WI38 (cell line): Measurements from ENCODE around the gene FLII.
"Not testable (repeated sequence)": the region's sequence is repeated elsewhere in the genome, so short reads cannot be mapped to it uniquely, and the experiment has no call there.

Experiments
- H3K4me3 ChIP-seq: 2 replicates; pipeline ENCODE4 v1.5.1; 2011; ENCODE audit warnings: low read depth, mild to moderate bottlenecking, control low read depth, low read length
- TF ChIP-seq, protein P1 (sequence below): IDR thresholded peaks from 2 replicates; pipeline ENCODE4 v1.5.1; 2012; ENCODE audit warnings: low read depth, mild to moderate bottlenecking, control low read depth, low read length

FLII gene

DNA sequence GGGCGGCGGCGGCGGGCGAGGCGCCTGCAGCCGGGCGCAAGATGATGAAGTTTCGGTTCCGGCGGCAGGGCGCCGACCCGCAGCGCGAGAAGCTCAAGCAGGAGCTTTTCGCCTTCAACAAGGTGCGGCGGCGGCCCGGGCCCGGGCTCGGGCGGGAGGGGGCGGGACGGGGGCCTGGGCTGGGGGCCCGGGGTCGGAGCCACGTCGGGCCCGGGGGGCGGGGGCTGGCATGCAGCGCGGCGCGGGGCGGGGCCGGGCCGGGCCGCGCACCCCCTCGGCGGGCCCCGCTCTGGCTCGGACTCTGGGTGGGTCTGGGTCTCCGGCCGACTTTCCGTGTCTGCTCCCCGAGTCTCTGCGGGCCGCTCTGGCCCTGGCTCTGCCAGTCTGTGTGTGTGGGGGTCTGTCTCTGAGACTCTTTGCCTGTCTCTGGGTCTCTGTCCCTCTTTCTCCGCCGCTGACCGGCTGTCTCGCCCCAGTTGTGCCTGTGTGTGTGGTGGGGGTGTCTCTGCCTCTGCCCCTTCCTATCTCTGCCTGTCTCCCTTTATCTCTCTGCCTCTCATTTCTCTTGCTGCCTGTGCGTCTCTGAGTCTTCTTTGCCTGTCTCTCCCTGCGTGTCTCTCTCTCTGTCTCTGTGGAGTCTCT is 32.8 kb downstream of the FLII start:
- TF ChIP-seq, protein P1, sequence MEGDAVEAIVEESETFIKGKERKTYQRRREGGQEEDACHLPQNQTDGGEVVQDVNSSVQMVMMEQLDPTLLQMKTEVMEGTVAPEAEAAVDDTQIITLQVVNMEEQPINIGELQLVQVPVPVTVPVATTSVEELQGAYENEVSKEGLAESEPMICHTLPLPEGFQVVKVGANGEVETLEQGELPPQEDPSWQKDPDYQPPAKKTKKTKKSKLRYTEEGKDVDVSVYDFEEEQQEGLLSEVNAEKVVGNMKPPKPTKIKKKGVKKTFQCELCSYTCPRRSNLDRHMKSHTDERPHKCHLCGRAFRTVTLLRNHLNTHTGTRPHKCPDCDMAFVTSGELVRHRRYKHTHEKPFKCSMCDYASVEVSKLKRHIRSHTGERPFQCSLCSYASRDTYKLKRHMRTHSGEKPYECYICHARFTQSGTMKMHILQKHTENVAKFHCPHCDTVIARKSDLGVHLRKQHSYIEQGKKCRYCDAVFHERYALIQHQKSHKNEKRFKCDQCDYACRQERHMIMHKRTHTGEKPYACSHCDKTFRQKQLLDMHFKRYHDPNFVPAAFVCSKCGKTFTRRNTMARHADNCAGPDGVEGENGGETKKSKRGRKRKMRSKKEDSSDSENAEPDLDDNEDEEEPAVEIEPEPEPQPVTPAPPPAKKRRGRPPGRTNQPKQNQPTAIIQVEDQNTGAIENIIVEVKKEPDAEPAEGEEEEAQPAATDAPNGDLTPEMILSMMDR = no peak
- peak overlapping the region; percentile 88 for H3K4me3 ChIP-seq

DNA sequence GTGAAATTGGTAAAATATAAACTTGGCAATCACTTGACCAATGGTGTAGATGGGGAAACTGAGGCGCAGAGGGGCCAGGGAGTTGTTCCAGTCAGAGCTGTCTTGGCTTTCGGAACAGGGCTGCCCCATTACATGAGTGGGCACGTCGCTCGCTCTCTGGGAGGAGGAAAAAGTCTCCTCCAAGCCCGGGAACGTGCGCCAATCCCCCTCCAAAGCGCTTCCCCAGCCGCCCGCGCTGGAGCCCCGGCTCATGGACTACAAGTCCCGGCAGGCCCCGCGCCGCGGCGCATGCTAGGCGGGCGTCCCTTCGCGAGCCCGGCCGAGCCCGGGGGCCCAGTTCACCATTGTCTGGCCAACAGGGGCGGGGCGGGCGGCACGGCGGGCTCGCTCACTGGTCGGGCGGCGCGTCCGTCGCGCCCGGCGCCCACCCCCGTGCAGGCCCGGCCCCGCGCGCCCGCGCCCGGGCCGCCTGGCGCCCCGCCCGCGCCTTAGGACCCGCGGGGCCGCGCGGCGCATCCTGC is 33.4 kb downstream of the FLII start, which contains the start of gene LLGL1:
TSS of gene LLGL1 (plus strand) at position 515 of the 521 bp plus-strand sequence. CDS start 48 bp downstream, outside the sequence.
- TF ChIP-seq, protein P1 = no peak
- peak within 1 kb of the TSS; percentile 88 for H3K4me3 ChIP-seq

DNA sequence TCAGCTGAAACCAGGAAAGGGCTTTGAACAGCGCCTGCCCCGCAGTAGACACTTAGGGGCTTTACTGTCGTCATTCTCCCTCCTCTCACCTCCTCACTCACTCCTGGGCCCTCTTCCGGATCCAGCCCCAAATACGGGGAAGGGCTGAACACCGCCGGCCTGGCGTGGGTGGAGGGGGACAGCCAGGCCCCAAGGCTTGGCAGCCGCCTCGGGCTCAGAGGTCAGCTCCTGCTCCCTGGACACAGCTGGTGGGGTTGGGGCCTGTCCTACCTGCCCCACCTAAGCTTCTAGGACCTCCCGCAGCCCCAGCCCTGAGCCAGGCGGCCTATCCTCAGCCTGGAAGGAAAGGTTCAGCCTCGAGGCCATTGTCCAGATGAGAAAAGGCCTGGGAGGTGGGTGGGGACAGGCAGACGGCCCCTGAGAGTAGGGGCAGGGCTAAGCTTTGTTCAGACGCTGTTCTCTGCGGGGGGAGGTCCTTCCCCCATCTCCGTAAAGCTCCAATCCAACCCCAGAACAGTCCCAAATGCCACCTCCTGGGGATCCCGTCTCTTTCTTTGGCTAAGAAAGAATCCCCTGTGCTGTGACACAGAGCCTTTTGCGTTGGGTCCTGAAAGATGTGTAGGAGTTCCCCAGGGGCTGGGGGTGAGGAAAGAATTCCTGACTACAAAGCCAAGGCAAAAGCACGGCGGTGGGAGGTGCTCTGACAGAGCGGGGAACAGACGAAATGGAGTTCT is 34.0 kb downstream of the FLII start:
- TF ChIP-seq, protein P1 = no peak
- peak overlapping the region; percentile 41 for H3K4me3 ChIP-seq

DNA sequence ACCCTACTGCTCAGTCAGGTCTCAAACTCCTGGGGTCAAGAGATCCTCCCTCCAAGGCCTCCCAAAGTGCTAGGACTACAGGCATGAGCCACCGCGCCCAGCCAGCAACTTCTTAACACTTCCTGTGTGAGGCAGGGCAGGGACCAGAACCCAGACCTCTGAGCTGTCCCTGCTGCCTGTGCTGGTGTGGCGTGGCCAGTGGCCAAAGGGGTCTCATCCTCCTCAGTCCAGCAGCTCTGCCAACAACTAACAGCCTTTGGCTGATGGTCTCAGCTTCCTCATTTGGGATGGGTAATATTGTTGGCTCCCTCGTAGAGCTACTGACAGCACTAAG is 34.5 kb downstream of the FLII start:
- TF ChIP-seq, protein P1 = no peak
- H3K4me3 ChIP-seq = no peak overlapping the region

DNA sequence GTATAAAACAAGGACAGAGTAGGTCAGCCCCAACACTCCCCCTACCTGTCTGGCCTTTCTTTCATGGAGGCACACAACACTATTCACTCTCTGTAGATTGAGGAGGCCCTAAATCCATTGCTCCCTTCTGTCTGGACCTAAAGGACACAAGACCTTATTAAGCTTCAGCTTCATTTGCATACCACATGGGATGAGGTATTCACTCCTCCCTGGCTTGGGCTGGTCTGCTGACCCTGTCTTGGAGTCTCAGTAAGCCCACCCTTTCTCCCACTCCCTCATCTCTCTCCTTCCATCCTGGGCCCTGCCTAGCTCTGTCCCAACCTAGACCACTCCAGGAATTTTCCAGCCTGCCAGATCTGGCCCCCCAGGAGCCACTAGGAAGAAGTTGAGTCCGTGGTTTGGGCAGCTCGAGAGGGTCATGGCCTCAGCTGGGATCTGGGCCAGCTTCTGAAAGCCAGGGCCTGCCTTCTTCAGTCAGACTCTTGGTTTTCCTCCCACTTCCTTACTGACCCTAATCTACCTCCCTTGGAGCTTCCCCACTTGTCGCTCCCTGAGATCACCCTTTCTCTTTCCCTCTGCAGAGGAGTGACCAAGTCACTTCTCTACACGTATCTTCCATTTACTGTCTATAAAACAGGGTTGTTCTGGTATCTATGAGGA is 39.7 kb downstream of the FLII start:
- TF ChIP-seq, protein P1 = no peak
- H3K4me3 ChIP-seq = no peak overlapping the region

DNA sequence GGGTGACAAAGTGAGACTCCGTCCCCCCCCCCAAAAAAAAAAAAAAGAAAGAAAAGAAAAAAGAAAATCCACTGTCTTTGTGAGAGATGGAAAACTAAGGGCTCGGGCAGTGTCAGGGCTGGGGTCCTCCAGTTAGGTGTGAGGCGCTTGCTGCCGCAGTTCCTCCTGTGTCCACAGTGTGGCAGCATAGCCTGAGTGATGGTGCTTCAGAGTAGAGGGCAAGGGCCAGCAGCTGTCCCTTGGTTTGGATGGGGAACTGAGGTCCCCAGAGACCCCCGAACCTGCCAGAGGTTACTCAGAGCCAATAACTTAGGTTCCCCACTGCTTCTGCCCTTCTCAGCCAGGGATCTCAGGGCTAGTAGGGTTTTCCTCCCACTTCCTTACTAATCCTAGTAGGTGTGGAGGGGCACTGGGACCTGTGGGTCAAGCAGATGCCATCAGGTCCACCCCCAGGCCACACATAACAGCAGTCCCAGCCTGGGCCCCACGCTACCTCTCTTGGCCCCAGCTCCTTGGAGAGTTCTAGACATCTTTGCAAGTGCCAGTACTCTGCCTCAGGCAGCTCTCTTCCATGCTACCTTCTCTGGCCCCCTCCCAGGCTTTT is 41.0 kb downstream of the FLII start:
- TF ChIP-seq, protein P1 = peak; percentile 99
- no peak overlapping the region for H3K4me3 ChIP-seq

DNA sequence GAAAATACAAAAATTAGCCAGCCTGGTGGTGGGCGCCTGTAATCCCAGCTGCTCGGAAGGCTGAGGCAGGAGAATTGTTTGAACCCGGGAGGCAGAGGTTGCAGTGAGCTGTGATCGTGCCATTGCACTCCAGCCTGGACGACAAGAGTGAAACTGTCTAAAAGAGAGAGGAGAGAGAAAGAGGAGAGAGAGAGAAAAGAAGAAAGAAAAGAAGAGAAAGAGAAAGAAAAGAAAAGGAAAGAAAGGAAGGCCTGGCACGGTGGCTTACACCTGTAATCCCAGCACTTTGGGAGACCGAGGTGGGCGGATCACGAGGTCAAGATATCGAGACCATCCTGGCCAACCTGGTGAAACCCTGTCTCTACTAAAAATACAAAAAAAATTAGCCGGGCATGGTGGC is 41.6 kb downstream of the FLII start:
- not testable (repeated sequence) for H3K4me3 ChIP-seq
